Liver (tissue), 3 donors: ENCODE measurements around the gene RNFT2.

ENCODE experiments used
- JUND ChIP-seq, 2 donors: IDR thresholded peaks; 2 replicates each; pipeline ENCODE4 v1.6.1; 2016; ENCODE audit warnings: antibody characterized with exemption in 2 of 2
- RAD21 ChIP-seq, 2 donors: IDR thresholded peaks; 2 replicates each; pipeline ENCODE4 v1.6.1; 2016; ENCODE audit warnings: antibody characterized with exemption in 2 of 2, mild to moderate bottlenecking in 2 of 2
- SP1 ChIP-seq: IDR thresholded peaks from 2 replicates; pipeline ENCODE4 v1.6.1; 2018; ENCODE audit warnings: antibody characterized with exemption, mild to moderate bottlenecking
- TAF1 ChIP-seq: conservative IDR thresholded peaks from 2 replicates; pipeline ENCODE4 v1.6.1; 2016; ENCODE audit warnings: antibody characterized with exemption, mild to moderate bottlenecking
- YY1 ChIP-seq: IDR thresholded peaks from 2 replicates; pipeline ENCODE4 v1.6.1; 2016; ENCODE audit warnings: antibody characterized with exemption, mild to moderate bottlenecking
- TF ChIP-seq, protein P1 (sequence below): fragments of 150-350 bp; IDR thresholded peaks from 2 replicates; pipeline ENCODE4 v1.5.1; 2017; ENCODE audit warnings: improper control_type of control experiment, low read depth, low read length; ENCODE audit not compliant: missing input control
- TF ChIP-seq, protein P2 (sequence below): IDR thresholded peaks from 2 replicates; pipeline ENCODE4 v1.6.1; 2016; ENCODE audit warnings: antibody characterized with exemption
- TF ChIP-seq, protein P3 (sequence below): IDR thresholded peaks from 2 replicates; pipeline ENCODE4 v1.6.1; 2016; ENCODE audit warnings: antibody characterized with exemption, mild to moderate bottlenecking
- donor health status: healthy.
- donor health status: healthy.

DNA sequence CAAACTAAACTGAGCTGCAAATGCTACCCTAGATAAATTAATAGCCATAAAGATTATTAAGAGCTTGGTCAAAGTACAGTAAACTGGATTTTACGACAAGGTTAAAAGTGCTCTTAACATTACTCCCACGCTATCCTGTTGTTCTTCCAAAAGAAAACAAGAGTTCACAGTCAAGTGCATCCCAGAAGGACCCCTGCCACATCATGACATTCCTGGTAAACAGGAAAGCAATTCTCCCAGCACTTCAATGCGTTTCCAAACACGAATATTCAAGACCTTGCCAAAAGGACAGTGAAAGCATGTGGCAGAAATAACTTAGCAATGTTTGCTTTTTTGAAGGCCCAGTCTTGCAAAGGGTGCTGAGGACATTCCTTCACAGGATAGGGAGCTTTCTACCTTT is 11.4 kb upstream of the RNFT2 start:
- TF ChIP-seq RAD21 (IDR thresholded peaks at IDR 0.05) = no peak
- no peak for TF ChIP-seq JUND (IDR thresholded peaks at IDR 0.05)
- TF ChIP-seq, protein P1, sequence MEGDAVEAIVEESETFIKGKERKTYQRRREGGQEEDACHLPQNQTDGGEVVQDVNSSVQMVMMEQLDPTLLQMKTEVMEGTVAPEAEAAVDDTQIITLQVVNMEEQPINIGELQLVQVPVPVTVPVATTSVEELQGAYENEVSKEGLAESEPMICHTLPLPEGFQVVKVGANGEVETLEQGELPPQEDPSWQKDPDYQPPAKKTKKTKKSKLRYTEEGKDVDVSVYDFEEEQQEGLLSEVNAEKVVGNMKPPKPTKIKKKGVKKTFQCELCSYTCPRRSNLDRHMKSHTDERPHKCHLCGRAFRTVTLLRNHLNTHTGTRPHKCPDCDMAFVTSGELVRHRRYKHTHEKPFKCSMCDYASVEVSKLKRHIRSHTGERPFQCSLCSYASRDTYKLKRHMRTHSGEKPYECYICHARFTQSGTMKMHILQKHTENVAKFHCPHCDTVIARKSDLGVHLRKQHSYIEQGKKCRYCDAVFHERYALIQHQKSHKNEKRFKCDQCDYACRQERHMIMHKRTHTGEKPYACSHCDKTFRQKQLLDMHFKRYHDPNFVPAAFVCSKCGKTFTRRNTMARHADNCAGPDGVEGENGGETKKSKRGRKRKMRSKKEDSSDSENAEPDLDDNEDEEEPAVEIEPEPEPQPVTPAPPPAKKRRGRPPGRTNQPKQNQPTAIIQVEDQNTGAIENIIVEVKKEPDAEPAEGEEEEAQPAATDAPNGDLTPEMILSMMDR = no peak
- no peak for TF ChIP-seq YY1
- TF ChIP-seq TAF1 = no peak
- TF ChIP-seq, protein P2, sequence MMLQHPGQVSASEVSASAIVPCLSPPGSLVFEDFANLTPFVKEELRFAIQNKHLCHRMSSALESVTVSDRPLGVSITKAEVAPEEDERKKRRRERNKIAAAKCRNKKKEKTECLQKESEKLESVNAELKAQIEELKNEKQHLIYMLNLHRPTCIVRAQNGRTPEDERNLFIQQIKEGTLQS = no peak
- TF ChIP-seq, protein P3, sequence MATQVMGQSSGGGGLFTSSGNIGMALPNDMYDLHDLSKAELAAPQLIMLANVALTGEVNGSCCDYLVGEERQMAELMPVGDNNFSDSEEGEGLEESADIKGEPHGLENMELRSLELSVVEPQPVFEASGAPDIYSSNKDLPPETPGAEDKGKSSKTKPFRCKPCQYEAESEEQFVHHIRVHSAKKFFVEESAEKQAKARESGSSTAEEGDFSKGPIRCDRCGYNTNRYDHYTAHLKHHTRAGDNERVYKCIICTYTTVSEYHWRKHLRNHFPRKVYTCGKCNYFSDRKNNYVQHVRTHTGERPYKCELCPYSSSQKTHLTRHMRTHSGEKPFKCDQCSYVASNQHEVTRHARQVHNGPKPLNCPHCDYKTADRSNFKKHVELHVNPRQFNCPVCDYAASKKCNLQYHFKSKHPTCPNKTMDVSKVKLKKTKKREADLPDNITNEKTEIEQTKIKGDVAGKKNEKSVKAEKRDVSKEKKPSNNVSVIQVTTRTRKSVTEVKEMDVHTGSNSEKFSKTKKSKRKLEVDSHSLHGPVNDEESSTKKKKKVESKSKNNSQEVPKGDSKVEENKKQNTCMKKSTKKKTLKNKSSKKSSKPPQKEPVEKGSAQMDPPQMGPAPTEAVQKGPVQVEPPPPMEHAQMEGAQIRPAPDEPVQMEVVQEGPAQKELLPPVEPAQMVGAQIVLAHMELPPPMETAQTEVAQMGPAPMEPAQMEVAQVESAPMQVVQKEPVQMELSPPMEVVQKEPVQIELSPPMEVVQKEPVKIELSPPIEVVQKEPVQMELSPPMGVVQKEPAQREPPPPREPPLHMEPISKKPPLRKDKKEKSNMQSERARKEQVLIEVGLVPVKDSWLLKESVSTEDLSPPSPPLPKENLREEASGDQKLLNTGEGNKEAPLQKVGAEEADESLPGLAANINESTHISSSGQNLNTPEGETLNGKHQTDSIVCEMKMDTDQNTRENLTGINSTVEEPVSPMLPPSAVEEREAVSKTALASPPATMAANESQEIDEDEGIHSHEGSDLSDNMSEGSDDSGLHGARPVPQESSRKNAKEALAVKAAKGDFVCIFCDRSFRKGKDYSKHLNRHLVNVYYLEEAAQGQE = no peak
- no peak for TF ChIP-seq SP1
